ENCODE data around the gene CD44. TPM values are rescaled to one million over a fixed set of nuclear protein-coding genes. Genes with fewer than 3 reads are reported as not detected.

The CD44 gene
- total and polyA plus RNA-seq, 2 experiments from 2014 or later, result 8.5 to 41.3 TPM

DNA sequence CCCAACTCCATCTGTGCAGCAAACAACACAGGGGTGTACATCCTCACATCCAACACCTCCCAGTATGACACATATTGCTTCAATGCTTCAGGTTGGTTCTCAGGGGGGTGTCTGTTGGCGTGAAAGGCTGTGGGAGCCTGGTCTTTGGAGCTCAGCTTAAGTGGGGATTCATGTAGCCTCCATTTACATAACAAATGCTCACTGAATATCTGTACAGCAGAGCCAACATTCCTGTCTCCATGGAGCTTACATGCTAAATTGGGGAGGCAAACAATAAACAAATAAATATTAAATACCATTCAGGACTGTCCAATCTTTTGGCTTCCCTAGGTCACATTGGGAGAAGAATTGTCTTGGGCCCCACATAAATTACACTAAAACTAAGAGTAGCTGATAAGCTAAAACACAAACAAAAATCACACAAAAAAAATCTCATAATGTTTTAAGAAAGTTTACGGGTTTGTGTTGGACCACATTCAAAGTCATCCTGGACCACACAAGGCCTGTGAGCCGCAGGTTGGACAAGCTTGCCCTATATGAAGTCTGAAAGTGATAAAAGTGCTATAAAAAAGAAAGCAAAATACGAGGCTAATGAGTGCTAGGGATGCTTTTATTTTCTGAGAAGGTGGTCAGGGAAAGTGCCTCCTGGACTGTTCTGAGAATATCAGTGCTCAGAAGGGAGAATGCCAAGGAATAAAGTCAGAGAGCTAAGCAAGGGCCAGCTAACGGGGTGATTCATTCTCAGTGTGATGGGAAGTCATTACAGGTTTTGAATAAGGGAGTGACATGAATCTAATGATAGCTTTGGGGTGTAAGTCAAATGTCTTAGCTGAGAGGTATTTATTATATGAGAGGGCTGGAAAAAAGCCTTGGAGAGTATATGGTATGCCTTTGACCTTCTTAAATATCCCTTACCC, 41.6 kb downstream of the CD44 start:
- Histone ChIP-seq H3K4me1 (ENCODE audit: low read depth) (peaks cover 21% of the 10 kb centered on the region), H3K4me3 (no peak overlapping the region), H3K27ac (no peak overlapping the region), H3K9me3 (ENCODE audit: low read depth) (no peaks in the 10 kb centered on the region), H3K27me3 (no peaks in the 10 kb centered on the region), H3K36me3 (no peaks in the 10 kb centered on the region)
- TF ChIP-seq CTCF (IDR thresholded peaks at IDR 0.05; ENCODE audit: low read depth, low read length), result no peak
- DNase-seq (ENCODE audit: low read depth in 1 of 2, low spot score in 1 of 2), result no peak

DNA sequence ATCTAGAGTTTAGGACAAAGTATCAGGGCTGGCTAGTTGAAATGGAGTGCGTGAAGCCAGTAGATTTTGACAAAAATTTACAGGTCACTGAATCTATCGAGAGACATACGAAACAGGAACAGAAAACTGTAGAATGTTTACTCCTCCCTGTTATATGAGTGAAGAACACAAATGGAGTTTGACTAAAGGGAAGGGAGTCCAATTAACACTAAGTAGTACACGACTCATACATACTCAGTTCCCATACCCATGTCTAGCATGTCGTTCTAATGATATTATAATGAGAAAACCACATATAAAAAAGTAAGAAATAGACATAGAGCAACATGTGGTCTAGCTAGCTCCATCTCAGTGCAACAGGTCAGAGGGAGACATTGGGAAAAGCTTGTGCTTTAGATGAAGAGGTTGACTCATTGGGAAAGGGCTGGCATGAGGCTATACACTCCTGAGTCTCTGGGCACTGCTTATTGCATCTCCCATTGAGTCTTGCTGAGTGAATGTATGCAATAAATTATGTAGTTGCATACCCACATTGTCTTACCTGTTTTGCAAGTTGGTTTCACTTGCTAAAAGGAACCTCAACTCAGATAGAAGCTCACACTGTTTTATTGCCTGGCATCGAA, 43.5 kb downstream of the CD44 start:
- no peak for TF ChIP-seq CTCF (IDR thresholded peaks at IDR 0.05; ENCODE audit: low read depth, low read length)
- no peaks in the 10 kb centered on the region for H3K27me3 ChIP-seq
- no peak overlapping the region for H3K4me3 ChIP-seq
- no peaks in the 10 kb centered on the region for H3K9me3 ChIP-seq (ENCODE audit: low read depth)
- peaks cover 20% of the 10 kb centered on the region for H3K4me1 ChIP-seq (ENCODE audit: low read depth)
- no peak overlapping the region for H3K27ac ChIP-seq
- H3K36me3 ChIP-seq, result no peaks in the 10 kb centered on the region
- DNase-seq (ENCODE audit: low read depth in 1 of 2, low spot score in 1 of 2), result no peak

GRCh38 chr11:35183326-35183925, 44.5 kb downstream of the CD44 start:
- Histone ChIP-seq H3K27ac (no peak overlapping the region), H3K4me1 (ENCODE audit: low read depth) (peaks cover 11% of the 10 kb centered on the region), H3K4me3 (no peak overlapping the region), H3K36me3 (no peaks in the 10 kb centered on the region), H3K9me3 (ENCODE audit: low read depth) (no peaks in the 10 kb centered on the region), H3K27me3 (no peaks in the 10 kb centered on the region)
- TF ChIP-seq CTCF (IDR thresholded peaks at IDR 0.05; ENCODE audit: low read depth, low read length), result no peak
- no peak for DNase-seq (ENCODE audit: low read depth in 1 of 2, low spot score in 1 of 2)

- no peaks in the 10 kb centered on the region for H3K27me3 ChIP-seq
- peak; percentile 49 to 70 for DNase-seq (ENCODE audit: low read depth in 1 of 2, low spot score in 1 of 2)
- no peaks in the 10 kb centered on the region for H3K36me3 ChIP-seq
- TF ChIP-seq CTCF (IDR thresholded peaks at IDR 0.05; ENCODE audit: low read depth, low read length), result no peak
- H3K4me1 ChIP-seq (ENCODE audit: low read depth), result peaks cover 30% of the 10 kb centered on the region
- H3K4me3 ChIP-seq, result no peak overlapping the region
- peak overlapping the region; percentile 73 for H3K27ac ChIP-seq
- H3K9me3 ChIP-seq (ENCODE audit: low read depth), result no peaks in the 10 kb centered on the region
Measured at GRCh38 chr11:35185696-35186095, 46.7 kb downstream of the CD44 start.

GRCh38 chr11:35187996-35188395, 49.0 kb downstream of the CD44 start:
- H3K4me3 ChIP-seq, result no peak overlapping the region
- H3K27me3 ChIP-seq, result no peaks in the 10 kb centered on the region
- H3K4me1 ChIP-seq (ENCODE audit: low read depth), result peaks cover 49% of the 10 kb centered on the region
- no peak overlapping the region for H3K27ac ChIP-seq
- no peaks in the 10 kb centered on the region for H3K9me3 ChIP-seq (ENCODE audit: low read depth)
- no peaks in the 10 kb centered on the region for H3K36me3 ChIP-seq
- no peak for DNase-seq (ENCODE audit: low read depth in 1 of 2, low spot score in 1 of 2)
- no peak for TF ChIP-seq CTCF (IDR thresholded peaks at IDR 0.05; ENCODE audit: low read depth, low read length)

All from cardiac muscle cell (in vitro differentiated cells and primary cell).